IMR-90 (cell line): Measurements from ENCODE around the gene ZNF765. TPM values are rescaled to one million over a fixed set of nuclear protein-coding genes. Genes with fewer than 3 reads are reported as not detected.
"Not testable (repeated sequence)": the region's sequence is repeated elsewhere in the genome, so short reads cannot be mapped to it uniquely, and the experiment has no call there.

Experiments used
- ATAC-seq: fragments of 200-7000 bp; cut with Tn5 transposase; 2 replicates; pipeline ENCODE4 v1.9.1; 2020; ENCODE audit warnings: low read depth, mild to moderate bottlenecking, moderate library complexity
- BruUV-seq: library from RNA; stranded (reverse); fragments of 400-500 nt; replicated peaks from 2 replicates; lab custom pipeline; 2021; lab: Mats Ljungman, UMichigan
- CTCF ChIA-PET: fragments of 300-600 bp; formaldehyde crosslinking; extraction: SDS; loops from one replicate; lab custom pipeline; 2021; ENCODE audit warnings: antibody characterized with exemption; lab: Yijun Ruan, JAX
- POLR2A ChIA-PET: fragments of 300-600 bp; sonication (Branson Sonifier 250); formaldehyde crosslinking; loops from one replicate; lab custom pipeline; 2022; ENCODE audit warnings: antibody characterized with exemption; ENCODE audit not compliant: unreplicated experiment; lab: Charles Lee
- DNase-seq: peaks from one replicate; pipeline ENCODE4 v3.0.0; 2013
- H2AFZ ChIP-seq: replicated peaks from 2 replicates; pipeline ENCODE3; 2013; ENCODE audit warnings: low read length, mild to moderate bottlenecking; ENCODE audit not compliant: poor library complexity
- H2AK5ac ChIP-seq: 2 replicates; pipeline ENCODE4 v1.6.1; 2013; ENCODE audit warnings: low read depth, low read length, inconsistent platforms
- H2AK9ac ChIP-seq: replicated peaks from 2 replicates; pipeline ENCODE3; 2013; ENCODE audit warnings: mild to moderate bottlenecking, low read depth, low read length, moderate library complexity; ENCODE audit not compliant: poor library complexity
- H2BK120ac ChIP-seq: 2 replicates; pipeline ENCODE4 v1.6.1; 2013; ENCODE audit warnings: low read depth, low read length, inconsistent platforms
- H2BK15ac ChIP-seq: 3 replicates; pipeline ENCODE4 v1.6.1; 2013; ENCODE audit warnings: low read depth, low read length, inconsistent platforms
- H2BK20ac ChIP-seq: 2 replicates; pipeline ENCODE4 v1.6.1; 2013; ENCODE audit warnings: low read depth, mild to moderate bottlenecking, inconsistent platforms, low read length, moderate library complexity
- H2BK5ac ChIP-seq: 2 replicates; pipeline ENCODE4 v1.6.1; 2013; ENCODE audit warnings: mild to moderate bottlenecking, low read depth, low read length, inconsistent platforms; ENCODE audit not compliant: poor library complexity, severe bottlenecking
- H3K14ac ChIP-seq: replicated peaks from 2 replicates; pipeline ENCODE4 v1.6.1; 2013; ENCODE audit warnings: low read depth, low read length, inconsistent platforms
- H3K18ac ChIP-seq: 2 replicates; pipeline ENCODE4 v1.6.1; 2013; ENCODE audit warnings: low read depth, low read length, control low read depth
- H3K23ac ChIP-seq: 2 replicates; pipeline ENCODE4 v1.6.1; 2013; ENCODE audit warnings: low read depth, low read length, inconsistent platforms
- H3K27ac ChIP-seq: 2 replicates; pipeline ENCODE4 v1.5.1; 2013; ENCODE audit warnings: mild to moderate bottlenecking, control low read depth, low read length; ENCODE audit not compliant: insufficient read depth
- H3K27me3 ChIP-seq: 2 replicates; pipeline ENCODE4 v1.6.1; 2013; ENCODE audit warnings: low read length; ENCODE audit not compliant: control insufficient read depth, insufficient read depth
- H3K36me3 ChIP-seq: 2 replicates; pipeline ENCODE4 v1.6.1; 2013; ENCODE audit warnings: low read length, mixed read lengths; ENCODE audit not compliant: control insufficient read depth, insufficient read depth
- H3K4ac ChIP-seq: 2 replicates; pipeline ENCODE4 v1.6.1; 2013; ENCODE audit warnings: low read depth, low read length, inconsistent platforms
- H3K4me1 ChIP-seq: 2 replicates; pipeline ENCODE4 v1.6.1; 2013; ENCODE audit warnings: low read length, mixed read lengths; ENCODE audit not compliant: control insufficient read depth, insufficient read depth
- H3K4me2 ChIP-seq: 2 replicates; pipeline ENCODE4 v1.6.1; 2013; ENCODE audit warnings: low read depth, mild to moderate bottlenecking, control low read depth, low read length, moderate library complexity
- H3K4me3 ChIP-seq: 2 replicates; pipeline ENCODE4 v1.5.1; 2013; ENCODE audit warnings: low read depth, mild to moderate bottlenecking, control low read depth, low read length, moderate library complexity; ENCODE audit not compliant: insufficient read depth
- H3K56ac ChIP-seq: 2 replicates; pipeline ENCODE4 v1.6.1; 2013; ENCODE audit warnings: low read length, inconsistent platforms; ENCODE audit not compliant: insufficient read depth; ENCODE audit errors: extremely low read depth
- H3K79me1 ChIP-seq, 2 experiments: 2 replicates each; pipeline ENCODE4 v1.6.1; 2013; ENCODE audit warnings: low read length in 2 of 2, inconsistent platforms in 1 of 2, low read depth in 1 of 2
- H3K9ac ChIP-seq: 2 replicates; pipeline ENCODE4 v1.6.1; 2013; ENCODE audit warnings: low read depth, low read length, control low read depth
- H3K9me1 ChIP-seq: 2 replicates; pipeline ENCODE4 v1.6.1; 2013; ENCODE audit warnings: low read length, inconsistent platforms; ENCODE audit not compliant: insufficient read depth
- H3K9me3 ChIP-seq: 2 replicates; pipeline ENCODE4 v1.6.1; 2013; ENCODE audit warnings: low read length; ENCODE audit not compliant: control insufficient read depth, insufficient read depth
- H4K20me1 ChIP-seq: 2 replicates; pipeline ENCODE4 v1.6.1; 2013; ENCODE audit warnings: low read length, inconsistent platforms; ENCODE audit not compliant: insufficient read depth
- H4K5ac ChIP-seq: 2 replicates; pipeline ENCODE4 v1.6.1; 2013; ENCODE audit warnings: mild to moderate bottlenecking, low read depth, low read length, control low read depth
- H4K8ac ChIP-seq, 2 experiments: 2 replicates each; pipeline ENCODE4 v1.6.1; 2013; ENCODE audit warnings: low read depth in 2 of 2, low read length in 2 of 2, control low read depth in 1 of 2, inconsistent platforms in 1 of 2
- H4K91ac ChIP-seq: 2 replicates; pipeline ENCODE4 v1.6.1; 2013; ENCODE audit warnings: low read depth, low read length, inconsistent platforms; ENCODE audit not compliant: insufficient read depth
- WGBS, 2 experiments: methylation state at CpG; one replicate each; pipeline versions ENCODE4 v1.1.5 to v1.1.7; 2013; ENCODE audit warnings: missing lambda C conversion rate in 2 of 2; ENCODE audit not compliant: insufficient read length in 1 of 2; ENCODE audit errors: extremely low coverage in 2 of 2; 5-methylcytosine and 5-hydroxymethylcytosine counted together
- dilution Hi-C: fragments of 300-500 bp; cut with HindIII; formaldehyde crosslinking; loops from one replicate; pipeline ENCODE4 v1.14.3; 2018; ENCODE audit warnings: low sequenced_read_pairs; ENCODE audit not compliant: unreplicated experiment
- in situ Hi-C: fragments of 300-500 bp; cut with MboI; formaldehyde crosslinking; loops from 3 replicates; pipeline ENCODE4 v1.14.3; 2019; ENCODE audit warnings: low sequenced_read_pairs, inconsistent platforms, mixed read lengths
- intact Hi-C: fragments of 100-400 bp; cut with micrococcal nuclease; formaldehyde crosslinking; loops from 2 replicates; pipeline ENCODE4 v1.10.0; 2022
- polyA plus RNA-seq, 3 experiments: library from polyadenylated mRNA; depleted of rRNA; stranded (reverse); fragments of >200 nt; gene quantifications; 2 replicates each; pipeline ENCODE4 v1.2.3, GENCODE V29; 2012; ENCODE audit warnings: low replicate concordance in 1 of 3
- total RNA-seq: library from RNA; depleted of rRNA; stranded (reverse); fragments of >200 nt; gene quantifications from 2 replicates; pipeline ENCODE4 v1.2.3, GENCODE V29; 2012

The ZNF765 gene
- total and polyA plus RNA-seq, 2 of the 4 experiments (the other 2 are of a cell fraction) = 2.3 to 18.1 TPM

DNA sequence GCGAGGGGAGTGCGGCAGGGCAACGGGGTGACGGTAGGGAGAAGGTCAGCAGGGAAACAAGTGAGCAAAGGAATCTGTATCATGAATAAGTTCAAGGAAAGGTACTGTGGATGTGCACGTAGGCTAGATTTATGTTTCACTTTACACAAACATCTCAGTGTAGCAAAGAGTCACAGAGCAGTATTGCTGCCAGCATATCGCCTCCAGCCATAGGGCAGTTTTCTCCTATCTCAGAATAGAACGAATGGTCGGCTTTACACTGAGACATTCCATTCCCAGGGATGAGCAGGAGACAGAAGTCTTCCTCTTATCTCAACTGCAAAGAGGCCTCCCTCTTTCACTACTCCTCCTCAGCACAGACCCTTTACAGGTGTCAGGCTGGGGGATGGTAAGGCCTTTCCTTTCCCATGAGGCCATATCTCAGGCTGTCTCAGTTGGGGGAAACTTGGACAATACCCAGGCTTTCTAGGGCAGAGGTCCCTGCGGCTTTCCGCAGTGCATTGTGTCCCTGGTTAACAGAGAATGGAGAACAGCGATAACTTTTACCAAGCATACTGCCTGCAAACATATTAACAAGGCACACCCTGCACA lies 65.3 kb downstream of the ZNF765 start:
- H3K18ac ChIP-seq, H3K14ac ChIP-seq, H3K27ac ChIP-seq, H3K27me3 ChIP-seq, H3K4me1 ChIP-seq, H3K4me2 ChIP-seq, H3K4ac ChIP-seq, H3K36me3 ChIP-seq, H2BK5ac ChIP-seq, H3K4me3 ChIP-seq, DNase-seq, H4K5ac ChIP-seq, H4K8ac ChIP-seq, intact Hi-C loops, H3K9ac ChIP-seq, in situ Hi-C loops, H4K20me1 ChIP-seq, H2BK15ac ChIP-seq, H3K23ac ChIP-seq, H2AK9ac ChIP-seq, H2BK20ac ChIP-seq, H3K79me1 ChIP-seq, H2BK120ac ChIP-seq, H2AFZ ChIP-seq, POLR2A ChIA-PET, ATAC-seq, H2AK5ac ChIP-seq, dilution Hi-C loops, BruUV-seq, CTCF ChIA-PET, H3K9me1 ChIP-seq, H4K91ac ChIP-seq, H3K56ac ChIP-seq: not testable (repeated sequence)
- no CpG with 5 or more reads among the region's 11 CpGs for WGBS, 2 experiments
- peaks cover 33% of the 10 kb centered on the region for H3K9me3 ChIP-seq
